Calu3 (cell line): ENCODE results near the gene FDXACB1. TPM values are rescaled to one million over a fixed set of nuclear protein-coding genes. Genes with fewer than 3 reads are reported as not detected.

ENCODE experiments used
- BruUV-seq: library from RNA; stranded (reverse); fragments of 400-500 nt; replicated peaks from 2 replicates; lab custom pipeline; 2021; lab: Mats Ljungman, UMichigan
- CTCF ChIA-PET: fragments of 300-600 bp; sonication (Branson Sonifier 250); formaldehyde crosslinking; loops from one replicate; lab custom pipeline; 2022; ENCODE audit warnings: antibody characterized with exemption; lab: Charles Lee
- DNase-seq: peaks from one replicate; pipeline ENCODE4 v3.0.0; 2022
- H3K27ac Mint-ChIP-seq: one replicate; pipeline ENCODE4 v1.8.0; 2022; ENCODE audit warnings: mixed read lengths; ENCODE audit not compliant: unreplicated experiment
- H3K27me3 Mint-ChIP-seq: one replicate; pipeline ENCODE4 v1.8.0; 2022; ENCODE audit warnings: mixed read lengths; ENCODE audit not compliant: unreplicated experiment
- H3K36me3 Mint-ChIP-seq: one replicate; pipeline ENCODE4 v1.8.0; 2022; ENCODE audit warnings: mild to moderate bottlenecking, moderate library complexity, mixed read lengths; ENCODE audit not compliant: insufficient read depth, unreplicated experiment
- H3K4me1 Mint-ChIP-seq: one replicate; pipeline ENCODE4 v1.8.0; 2022; ENCODE audit warnings: mild to moderate bottlenecking, low read depth, mixed read lengths; ENCODE audit not compliant: unreplicated experiment
- H3K4me3 Mint-ChIP-seq: one replicate; pipeline ENCODE4 v1.8.0; 2022; ENCODE audit warnings: mild to moderate bottlenecking, low read depth, moderate library complexity, mixed read lengths; ENCODE audit not compliant: unreplicated experiment
- H3K9me3 Mint-ChIP-seq: one replicate; pipeline ENCODE4 v1.8.0; 2022; ENCODE audit warnings: low read depth, mixed read lengths; ENCODE audit not compliant: unreplicated experiment
- CTCF ChIP-seq: fragments of 200-600 bp; IDR thresholded peaks from one replicate; pipeline ENCODE4 v1.8.0; 2022; ENCODE audit warnings: antibody characterized with exemption; ENCODE audit not compliant: unreplicated experiment
- intact Hi-C: fragments of 100-400 bp; cut with micrococcal nuclease; formaldehyde crosslinking; loops from one replicate; pipeline ENCODE4 v1.10.0; 2022; ENCODE audit not compliant: unreplicated experiment
- total RNA-seq: library from RNA; stranded (reverse); gene quantifications from 2 replicates; pipeline ENCODE4 v1.2.3, GENCODE V29; 2022

Gene FDXACB1
- total RNA-seq, 1 experiment from 2014 or later, result 1.7 TPM

GRCh38 chr11:111834432-111835163 lies 44.4 kb downstream of the FDXACB1 start:
- no peak overlapping the region for H3K27ac Mint-ChIP-seq
- no peaks in the 10 kb centered on the region for H3K9me3 Mint-ChIP-seq
- no peaks in the 10 kb centered on the region for H3K36me3 Mint-ChIP-seq
- H3K4me1 Mint-ChIP-seq, result peaks cover 18% of the 10 kb centered on the region
- intact Hi-C loops, result no loop called here
- BruUV-seq, result no TSS peak
- CTCF ChIA-PET, result interaction anchor here (0.7 kb wide), 1 partner anchor 12 kb away, joined by 3 read pairs; no protein-coding TSS in a partner anchor
- H3K27me3 Mint-ChIP-seq, result no peaks in the 10 kb centered on the region
- DNase-seq, result no peak
- TF ChIP-seq CTCF, result no peak
- H3K4me3 Mint-ChIP-seq, result no peak overlapping the region

- no peak for DNase-seq
- Mint-ChIP-seq H3K9me3 (no peaks in the 10 kb centered on the region), H3K4me3 (no peak overlapping the region), H3K36me3 (no peaks in the 10 kb centered on the region), H3K27me3 (no peaks in the 10 kb centered on the region), H3K27ac (no peak overlapping the region), H3K4me1 (peaks cover 18% of the 10 kb centered on the region)
- CTCF ChIA-PET, result interaction anchor here (0.7 kb wide), 1 partner anchor 56 kb away, joined by 3 read pairs; no protein-coding TSS in a partner anchor
- no TSS peak for BruUV-seq
- TF ChIP-seq CTCF, result no peak
- intact Hi-C loops, result no loop called here
Observed at GRCh38 chr11:111833524-111833923, 45.4 kb downstream of the FDXACB1 start.

- intact Hi-C loops, result no loop called here
- H3K36me3 Mint-ChIP-seq, result no peaks in the 10 kb centered on the region
- no TSS peak for BruUV-seq
- H3K27me3 Mint-ChIP-seq, result no peaks in the 10 kb centered on the region
- no peak overlapping the region for H3K27ac Mint-ChIP-seq
- TF ChIP-seq CTCF, result no peak
- no peak for DNase-seq
- CTCF ChIA-PET, result no interaction called here
- H3K4me3 Mint-ChIP-seq, result no peak overlapping the region
- no peaks in the 10 kb centered on the region for H3K9me3 Mint-ChIP-seq
- no peaks in the 10 kb centered on the region for H3K4me1 Mint-ChIP-seq
Observed at GRCh38 chr11:111829185-111829968, 49.6 kb downstream of the FDXACB1 start.

- no peak for DNase-seq
- H3K4me3 Mint-ChIP-seq, result no peak overlapping the region
- intact Hi-C loops, result no loop called here
- no peaks in the 10 kb centered on the region for H3K36me3 Mint-ChIP-seq
- H3K27ac Mint-ChIP-seq, result no peak overlapping the region
- H3K9me3 Mint-ChIP-seq, result no peaks in the 10 kb centered on the region
- CTCF ChIA-PET, result no interaction called here
- TF ChIP-seq CTCF, result no peak
- no peaks in the 10 kb centered on the region for H3K4me1 Mint-ChIP-seq
- BruUV-seq, result no TSS peak
- no peaks in the 10 kb centered on the region for H3K27me3 Mint-ChIP-seq
Observed at GRCh38 chr11:111826322-111826950, 52.5 kb downstream of the FDXACB1 start.

Other genes starting within 250 kb of the FDXACB1 start
- gene PPP2R1B, start 112.8 kb downstream of the FDXACB1 start, total RNA-seq, result 22.2 and 24.0 TPM in 2 replicates
- 12.6 and 14.2 TPM in 2 replicates for gene ALG9, start 7.6 kb downstream of the FDXACB1 start, total RNA-seq
- gene CFAP68, start 376 bp upstream of the FDXACB1 start, total RNA-seq, result 28.1 and 29.8 TPM in 2 replicates
- gene CRYAB, start 32.6 kb upstream of the FDXACB1 start, total RNA-seq, result 0.66 and 1.9 TPM in 2 replicates
- not detected in 2 replicates for gene HSPB2, start 33.6 kb upstream of the FDXACB1 start, total RNA-seq
- gene C11orf52, start 39.7 kb upstream of the FDXACB1 start, total RNA-seq, result 6.2 and 7.9 TPM in 2 replicates
- 2.6 and 2.9 TPM in 2 replicates for gene DIXDC1, start 58.2 kb upstream of the FDXACB1 start, total RNA-seq
- gene DLAT, start 146.2 kb upstream of the FDXACB1 start, total RNA-seq, result 25.4 and 27.4 TPM in 2 replicates
- gene PIH1D2, start 194.9 kb upstream of the FDXACB1 start, total RNA-seq, result 1.6 and 2.2 TPM in 2 replicates
- 13.0 and 14.7 TPM in 2 replicates for gene NKAPD1, start 195.1 kb upstream of the FDXACB1 start, total RNA-seq
- 33.2 and 36.7 TPM in 2 replicates for gene TIMM8B, start 207.6 kb upstream of the FDXACB1 start, total RNA-seq
- gene SDHD, start 207.7 kb upstream of the FDXACB1 start, total RNA-seq, result 56.6 and 59.1 TPM in 2 replicates